ENCODE data around the gene IGF2R.
"Not testable (repeated sequence)": the region's sequence is repeated elsewhere in the genome, so short reads cannot be mapped to it uniquely, and the experiment has no call there.

DNA sequence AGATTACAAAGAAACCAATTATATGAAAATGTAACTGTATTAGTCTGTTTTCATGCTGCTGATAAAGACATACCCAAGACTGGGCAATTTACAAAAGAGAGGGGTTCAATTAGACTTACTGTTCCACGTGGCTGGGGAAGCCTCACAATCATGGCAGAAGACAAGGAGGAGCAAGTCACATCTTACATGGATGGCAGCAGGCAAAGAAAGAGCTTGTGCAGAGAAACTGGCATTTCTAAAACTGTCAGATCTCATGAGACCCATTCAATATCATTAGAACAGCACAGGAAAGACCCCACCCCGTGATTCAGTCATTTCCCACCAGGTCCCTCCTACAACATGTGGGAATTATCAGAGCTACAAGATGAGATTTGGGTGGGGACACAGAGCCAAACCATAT lies 44.7 kb upstream of the IGF2R start:
- TF ChIP-seq CTCF, EZH2 (IDR thresholded peaks at IDR 0.05): not testable (repeated sequence)

Data from neural progenitor cell (in vitro differentiated cells).